Measurements from ENCODE around the gene PNMA1. TPM values are rescaled to one million over a fixed set of nuclear protein-coding genes. Genes with fewer than 3 reads are reported as not detected.
A peak's percentile ranks its signal among the peaks of the same experiment; 100 is the strongest.

The PNMA1 gene
- total and polyA plus RNA-seq, 9 of the 15 experiments (the other 6 are each of a cell fraction or from before 2014, with no cell fraction given), result 1.7 to 26.4 (median 8.7) TPM

DNA sequence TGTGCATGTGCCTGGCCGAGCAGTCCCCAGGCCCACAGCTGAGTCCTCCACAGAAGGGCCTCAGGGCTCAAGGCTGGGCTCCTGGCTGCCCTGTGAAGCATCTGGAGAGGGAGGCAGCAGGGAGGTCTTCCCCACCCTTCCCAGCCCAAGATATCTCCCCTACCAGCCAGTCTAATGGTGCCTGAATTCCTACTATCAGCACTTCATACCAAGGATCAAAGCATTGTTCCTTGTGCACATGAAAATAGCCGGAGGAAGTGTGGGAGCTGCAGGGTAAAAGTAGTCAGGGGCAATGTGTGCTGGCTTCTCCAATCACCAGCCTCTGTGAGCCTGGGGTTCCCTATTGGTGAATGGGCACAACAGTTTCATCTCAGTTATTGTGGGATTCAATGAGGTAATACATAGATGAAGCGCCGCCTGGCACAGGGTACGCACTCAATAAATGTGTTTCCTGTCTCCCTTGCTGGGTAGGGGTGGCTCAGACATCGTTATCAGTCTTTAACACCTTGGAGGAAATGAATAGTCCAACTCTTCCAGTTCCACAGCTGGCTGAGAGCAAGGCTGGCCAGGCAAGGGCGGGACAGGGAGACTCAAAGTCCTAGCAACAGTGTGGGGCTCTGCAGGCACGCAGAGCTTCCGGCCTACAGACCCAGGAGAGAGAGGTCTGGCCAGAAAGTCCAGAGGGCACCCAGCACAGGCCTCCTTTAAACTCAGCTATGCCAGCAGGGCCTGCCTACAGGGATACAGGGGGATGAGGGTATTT, 39.1 kb upstream of the PNMA1 start (continued):
- TF ChIP-seq, protein P1, sequence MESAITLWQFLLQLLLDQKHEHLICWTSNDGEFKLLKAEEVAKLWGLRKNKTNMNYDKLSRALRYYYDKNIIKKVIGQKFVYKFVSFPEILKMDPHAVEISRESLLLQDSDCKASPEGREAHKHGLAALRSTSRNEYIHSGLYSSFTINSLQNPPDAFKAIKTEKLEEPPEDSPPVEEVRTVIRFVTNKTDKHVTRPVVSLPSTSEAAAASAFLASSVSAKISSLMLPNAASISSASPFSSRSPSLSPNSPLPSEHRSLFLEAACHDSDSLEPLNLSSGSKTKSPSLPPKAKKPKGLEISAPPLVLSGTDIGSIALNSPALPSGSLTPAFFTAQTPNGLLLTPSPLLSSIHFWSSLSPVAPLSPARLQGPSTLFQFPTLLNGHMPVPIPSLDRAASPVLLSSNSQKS (CRISPR knock-in tag; IDR thresholded peaks at IDR 0.05), result no peak
- TF ChIP-seq GTF2F1 (IDR thresholded peaks at IDR 0.05; ENCODE audit: low read depth, low read length) (no peak), ZFP30 (CRISPR knock-in tag; IDR thresholded peaks at IDR 0.05; ENCODE audit: borderline replicate concordance) (no peak), CBX2 (IDR thresholded peaks at IDR 0.05; ENCODE audit: insufficient read depth, low read length, poor library complexity, severe bottlenecking) (no peak), MCM2 (IDR thresholded peaks at IDR 0.05; ENCODE audit: low read depth) (no peak), TAF1 (IDR thresholded peaks at IDR 0.05; ENCODE audit: control insufficient read depth, extremely low read depth, insufficient read depth, low read length, severe bottlenecking) (no peak), ZNF707 (CRISPR knock-in tag; conservative IDR thresholded peaks at IDR 0.05) (no peak), NFE2L1 (tag; IDR thresholded peaks at IDR 0.05; ENCODE audit: borderline replicate concordance, low read depth) (no peak), ZNF551 (CRISPR knock-in tag; IDR thresholded peaks at IDR 0.05) (no peak), BCOR (IDR thresholded peaks at IDR 0.05) (no peak), ZNF274 (IDR thresholded peaks at IDR 0.05; ENCODE audit: borderline replicate concordance, low read depth, low read length) (no peak), ATF7 (IDR thresholded peaks at IDR 0.05) (peak; percentile 59), THRAP3 (IDR thresholded peaks at IDR 0.05; ENCODE audit: borderline replicate concordance) (no peak), PURB (CRISPR knock-in tag; IDR thresholded peaks at IDR 0.05; ENCODE audit: low read depth) (no peak), RFX7 (CRISPR knock-in tag; IDR thresholded peaks at IDR 0.05) (no peak), SAP30 (IDR thresholded peaks at IDR 0.05; ENCODE audit: borderline replicate concordance, insufficient read depth, low read depth, low read length, poor library complexity, severe bottlenecking) (peak; percentile 4), ZNF354B (CRISPR knock-in tag; IDR thresholded peaks at IDR 0.05) (no peak), RBFOX2 (IDR thresholded peaks at IDR 0.05; ENCODE audit: low read depth, low read length) (peak; percentile 49), POLR2A (conservative IDR thresholded peaks at IDR 0.05) (no peak)
- TF ChIP-seq, protein P2, sequence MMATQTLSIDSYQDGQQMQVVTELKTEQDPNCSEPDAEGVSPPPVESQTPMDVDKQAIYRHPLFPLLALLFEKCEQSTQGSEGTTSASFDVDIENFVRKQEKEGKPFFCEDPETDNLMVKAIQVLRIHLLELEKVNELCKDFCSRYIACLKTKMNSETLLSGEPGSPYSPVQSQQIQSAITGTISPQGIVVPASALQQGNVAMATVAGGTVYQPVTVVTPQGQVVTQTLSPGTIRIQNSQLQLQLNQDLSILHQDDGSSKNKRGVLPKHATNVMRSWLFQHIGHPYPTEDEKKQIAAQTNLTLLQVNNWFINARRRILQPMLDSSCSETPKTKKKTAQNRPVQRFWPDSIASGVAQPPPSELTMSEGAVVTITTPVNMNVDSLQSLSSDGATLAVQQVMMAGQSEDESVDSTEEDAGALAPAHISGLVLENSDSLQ (IDR thresholded peaks at IDR 0.05), result no peak
- TF ChIP-seq, protein P3, sequence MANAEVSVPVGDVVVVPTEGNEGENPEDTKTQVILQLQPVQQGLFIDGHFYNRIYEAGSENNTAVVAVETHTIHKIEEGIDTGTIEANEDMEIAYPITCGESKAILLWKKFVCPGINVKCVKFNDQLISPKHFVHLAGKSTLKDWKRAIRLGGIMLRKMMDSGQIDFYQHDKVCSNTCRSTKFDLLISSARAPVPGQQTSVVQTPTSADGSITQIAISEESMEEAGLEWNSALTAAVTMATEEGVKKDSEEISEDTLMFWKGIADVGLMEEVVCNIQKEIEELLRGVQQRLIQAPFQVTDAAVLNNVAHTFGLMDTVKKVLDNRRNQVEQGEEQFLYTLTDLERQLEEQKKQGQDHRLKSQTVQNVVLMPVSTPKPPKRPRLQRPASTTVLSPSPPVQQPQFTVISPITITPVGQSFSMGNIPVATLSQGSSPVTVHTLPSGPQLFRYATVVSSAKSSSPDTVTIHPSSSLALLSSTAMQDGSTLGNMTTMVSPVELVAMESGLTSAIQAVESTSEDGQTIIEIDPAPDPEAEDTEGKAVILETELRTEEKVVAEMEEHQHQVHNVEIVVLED (CRISPR knock-in tag; IDR thresholded peaks at IDR 0.05), result no peak
- TF ChIP-seq, protein P4, sequence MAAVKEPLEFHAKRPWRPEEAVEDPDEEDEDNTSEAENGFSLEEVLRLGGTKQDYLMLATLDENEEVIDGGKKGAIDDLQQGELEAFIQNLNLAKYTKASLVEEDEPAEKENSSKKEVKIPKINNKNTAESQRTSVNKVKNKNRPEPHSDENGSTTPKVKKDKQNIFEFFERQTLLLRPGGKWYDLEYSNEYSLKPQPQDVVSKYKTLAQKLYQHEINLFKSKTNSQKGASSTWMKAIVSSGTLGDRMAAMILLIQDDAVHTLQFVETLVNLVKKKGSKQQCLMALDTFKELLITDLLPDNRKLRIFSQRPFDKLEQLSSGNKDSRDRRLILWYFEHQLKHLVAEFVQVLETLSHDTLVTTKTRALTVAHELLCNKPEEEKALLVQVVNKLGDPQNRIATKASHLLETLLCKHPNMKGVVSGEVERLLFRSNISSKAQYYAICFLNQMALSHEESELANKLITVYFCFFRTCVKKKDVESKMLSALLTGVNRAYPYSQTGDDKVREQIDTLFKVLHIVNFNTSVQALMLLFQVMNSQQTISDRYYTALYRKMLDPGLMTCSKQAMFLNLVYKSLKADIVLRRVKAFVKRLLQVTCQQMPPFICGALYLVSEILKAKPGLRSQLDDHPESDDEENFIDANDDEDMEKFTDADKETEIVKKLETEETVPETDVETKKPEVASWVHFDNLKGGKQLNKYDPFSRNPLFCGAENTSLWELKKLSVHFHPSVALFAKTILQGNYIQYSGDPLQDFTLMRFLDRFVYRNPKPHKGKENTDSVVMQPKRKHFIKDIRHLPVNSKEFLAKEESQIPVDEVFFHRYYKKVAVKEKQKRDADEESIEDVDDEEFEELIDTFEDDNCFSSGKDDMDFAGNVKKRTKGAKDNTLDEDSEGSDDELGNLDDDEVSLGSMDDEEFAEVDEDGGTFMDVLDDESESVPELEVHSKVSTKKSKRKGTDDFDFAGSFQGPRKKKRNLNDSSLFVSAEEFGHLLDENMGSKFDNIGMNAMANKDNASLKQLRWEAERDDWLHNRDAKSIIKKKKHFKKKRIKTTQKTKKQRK (IDR thresholded peaks at IDR 0.05; ENCODE audit: borderline replicate concordance, low read depth, low read length), result no peak
